IPS-NIHi11 (cell line): ENCODE data around the gene MATCAP1.

Experiments
- DNase-seq: peaks from one replicate; pipeline ENCODE4 v3.0.0; 2012; ENCODE audit warnings: mixed read lengths, low spot score

Gene MATCAP1

GRCh38 chr16:67183627-67184452, at the start of gene MATCAP1:
TSS of gene MATCAP1 (minus strand) at chr16:67183963. CDS start at chr16:67180610, 3,353 bp downstream.
- peak; percentile 98 for DNase-seq

- no peak for DNase-seq
These were observed 47.3 kb upstream of the MATCAP1 start for GRCh38 chr16:67230809-67231660.

- DNase-seq, result no peak
These were observed 46.4 kb upstream of the MATCAP1 start for GRCh38 chr16:67229906-67230808.

- no peak for DNase-seq
These were observed 45.1 kb upstream of the MATCAP1 start for GRCh38 chr16:67228905-67229304.

- no peak for DNase-seq
These were observed 44.4 kb upstream of the MATCAP1 start for GRCh38 chr16:67228034-67228785.

- no peak for DNase-seq
These were observed 43.8 kb upstream of the MATCAP1 start for GRCh38 chr16:67227567-67227921.

GRCh38 chr16:67226804-67227566, 43.2 kb upstream of the MATCAP1 start, which contains the start of gene TMEM208:
TSS of gene TMEM208 (plus strand) at chr16:67227130. CDS start at chr16:67227219, 89 bp downstream.
- peak; percentile 99 for DNase-seq

GRCh38 chr16:67226295-67226803, 42.6 kb upstream of the MATCAP1 start:
- no peak for DNase-seq

GRCh38 chr16:67223992-67224391, 40.2 kb upstream of the MATCAP1 start:
- no peak for DNase-seq

GRCh38 chr16:67216612-67217490, 33.1 kb upstream of the MATCAP1 start:
- no peak for DNase-seq

GRCh38 chr16:67215706-67216105, 31.9 kb upstream of the MATCAP1 start:
- DNase-seq, result peak; percentile 47

GRCh38 chr16:67213197-67214019, 29.6 kb upstream of the MATCAP1 start:
- no peak for DNase-seq

- no peak for DNase-seq
These were observed 29.0 kb upstream of the MATCAP1 start for GRCh38 chr16:67212766-67213165.

GRCh38 chr16:67211674-67212073, 27.9 kb upstream of the MATCAP1 start:
- DNase-seq, result no peak

GRCh38 chr16:67210069-67210937, 26.5 kb upstream of the MATCAP1 start:
- DNase-seq, result peak; percentile 47

GRCh38 chr16:67209565-67209964, 25.8 kb upstream of the MATCAP1 start:
- DNase-seq, result no peak
